SH-SY5Y (cell line): Measurements from ENCODE around the gene ARFGAP1.

Experiments
- GATA2 ChIP-seq: IDR thresholded peaks from 2 replicates; pipeline ENCODE4 v1.6.1; 2011; ENCODE audit warnings: mild to moderate bottlenecking, low read depth, low read length
- GATA3 ChIP-seq: IDR thresholded peaks from 2 replicates; pipeline ENCODE4 v1.6.1; 2011; ENCODE audit warnings: low read depth, mild to moderate bottlenecking, low read length, moderate library complexity

GRCh38 chr20:63255931-63256704, 16.5 kb upstream of the ARFGAP1 start:
- TF ChIP-seq GATA2 = no peak
- no peak for TF ChIP-seq GATA3
